HG03439 (cell line): Measurements from ENCODE around the gene PHACTR1.
"Not testable (repeated sequence)": the region's sequence is repeated elsewhere in the genome, so short reads cannot be mapped to it uniquely, and the experiment has no call there.

Experiments used
- ATAC-seq: cut with Tn5 transposase; IDR thresholded peaks from one replicate; pipeline ENCODE4 v1.9.1; 2021; ENCODE audit warnings: mild to moderate bottlenecking, moderate library complexity; ENCODE audit not compliant: unreplicated experiment

The PHACTR1 gene

DNA sequence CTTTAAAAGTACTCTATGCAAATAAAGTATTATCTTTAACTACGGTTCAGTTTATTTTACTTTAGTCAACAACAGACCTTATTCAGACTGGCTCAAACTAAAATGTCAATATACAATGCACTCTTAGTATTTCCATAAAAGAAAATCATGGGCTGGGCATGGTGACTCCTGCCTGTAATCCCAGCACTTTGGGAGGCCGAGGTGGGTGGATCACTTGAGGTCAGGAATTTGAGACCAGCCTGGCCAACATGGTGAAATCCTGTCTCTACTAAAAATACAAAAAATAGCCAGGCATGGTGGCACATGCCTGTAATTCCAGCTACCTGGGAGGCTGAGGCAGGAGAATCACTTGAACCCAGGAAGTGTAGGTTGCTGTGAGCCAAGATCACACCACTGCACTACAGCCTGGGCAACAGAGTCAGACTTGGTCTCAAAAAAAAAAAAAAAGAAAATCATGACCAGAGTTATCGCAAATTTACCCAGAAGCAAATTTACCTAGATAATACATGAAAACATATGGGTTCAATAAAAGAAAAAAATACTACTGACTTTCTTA is 609.5 kb downstream of the PHACTR1 start:
- ATAC-seq, result not testable (repeated sequence)

DNA sequence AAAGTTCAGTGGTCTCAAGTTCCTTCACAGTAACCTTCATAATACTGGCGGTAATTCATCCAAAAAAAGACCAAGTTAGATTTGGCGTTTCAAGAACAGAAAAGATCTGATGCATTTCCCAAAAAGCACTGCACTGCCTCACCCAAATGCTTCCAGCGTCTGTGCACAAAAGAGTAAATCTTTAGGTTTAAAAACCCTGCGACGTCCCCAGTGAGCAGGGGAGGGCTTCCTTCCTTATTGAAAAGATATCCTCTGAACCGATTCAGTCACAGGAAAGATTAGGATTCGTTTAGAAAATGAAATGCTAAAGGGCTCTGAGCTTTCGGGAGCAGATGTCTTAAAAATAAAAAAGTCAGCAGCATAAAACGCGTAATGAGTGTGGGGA is 611.1 kb downstream of the PHACTR1 start:
- ATAC-seq, result no peak

DNA sequence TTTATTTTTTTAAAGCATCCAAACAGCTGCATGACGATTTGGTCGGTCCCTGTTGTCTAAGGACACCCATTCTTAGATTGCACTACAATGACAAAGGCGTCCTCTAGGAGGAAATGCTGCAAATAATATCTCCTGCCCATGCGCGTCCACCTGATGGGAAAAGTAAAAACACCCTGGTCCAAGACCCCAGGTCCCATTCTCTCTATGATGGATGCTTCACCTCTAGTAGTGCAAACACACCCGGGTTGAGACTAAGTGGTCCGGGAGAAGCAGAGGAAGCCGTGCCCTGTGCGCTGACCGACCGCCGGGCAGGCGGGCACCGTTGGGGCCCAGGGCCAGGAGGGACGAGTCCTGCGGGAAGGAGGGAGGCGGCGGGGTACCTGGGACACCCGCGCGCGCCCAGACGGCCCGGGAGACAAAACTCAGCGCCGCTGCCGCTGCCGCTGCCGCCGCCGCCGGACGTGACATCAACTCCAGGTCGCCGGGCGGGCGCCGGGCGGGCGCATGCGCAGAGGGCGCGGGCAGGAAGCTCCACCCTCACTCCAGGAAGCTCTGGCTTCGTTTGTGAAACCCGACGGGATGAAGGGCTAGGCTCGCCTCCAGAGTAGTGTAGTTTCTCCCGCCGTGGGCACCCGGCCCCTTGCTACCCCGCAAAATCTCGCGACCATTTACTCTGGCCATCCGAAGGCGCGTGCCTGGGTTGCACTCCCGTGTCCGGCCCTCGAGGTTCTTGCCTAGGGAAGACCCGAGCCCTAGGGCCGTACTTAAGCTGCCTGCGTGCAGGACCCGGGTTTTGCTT is 611.7 kb downstream of the PHACTR1 start, which contains the start of gene TBC1D7:
Gene TBC1D7 (minus strand): TSS at position 462 of the 799 bp plus-strand sequence. CDS start 1,639 bp downstream, outside the sequence.
- ATAC-seq, result peak; percentile 89

DNA sequence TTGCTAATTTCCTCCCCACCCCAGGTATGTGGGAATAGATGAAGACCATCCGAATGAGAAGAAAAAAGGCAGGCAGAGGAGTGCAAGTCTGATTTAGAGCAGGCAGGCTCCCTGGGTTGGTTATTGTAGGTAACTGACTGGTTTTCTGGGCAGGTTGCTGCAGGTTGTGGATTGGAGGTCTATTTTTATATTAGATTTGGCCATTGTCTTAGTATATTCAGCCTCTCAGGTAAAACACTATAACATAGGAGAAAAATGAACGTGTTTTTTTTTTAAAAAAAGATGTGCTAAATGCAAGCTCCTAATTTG is 612.3 kb downstream of the PHACTR1 start:
- peak; percentile 3 for ATAC-seq

DNA sequence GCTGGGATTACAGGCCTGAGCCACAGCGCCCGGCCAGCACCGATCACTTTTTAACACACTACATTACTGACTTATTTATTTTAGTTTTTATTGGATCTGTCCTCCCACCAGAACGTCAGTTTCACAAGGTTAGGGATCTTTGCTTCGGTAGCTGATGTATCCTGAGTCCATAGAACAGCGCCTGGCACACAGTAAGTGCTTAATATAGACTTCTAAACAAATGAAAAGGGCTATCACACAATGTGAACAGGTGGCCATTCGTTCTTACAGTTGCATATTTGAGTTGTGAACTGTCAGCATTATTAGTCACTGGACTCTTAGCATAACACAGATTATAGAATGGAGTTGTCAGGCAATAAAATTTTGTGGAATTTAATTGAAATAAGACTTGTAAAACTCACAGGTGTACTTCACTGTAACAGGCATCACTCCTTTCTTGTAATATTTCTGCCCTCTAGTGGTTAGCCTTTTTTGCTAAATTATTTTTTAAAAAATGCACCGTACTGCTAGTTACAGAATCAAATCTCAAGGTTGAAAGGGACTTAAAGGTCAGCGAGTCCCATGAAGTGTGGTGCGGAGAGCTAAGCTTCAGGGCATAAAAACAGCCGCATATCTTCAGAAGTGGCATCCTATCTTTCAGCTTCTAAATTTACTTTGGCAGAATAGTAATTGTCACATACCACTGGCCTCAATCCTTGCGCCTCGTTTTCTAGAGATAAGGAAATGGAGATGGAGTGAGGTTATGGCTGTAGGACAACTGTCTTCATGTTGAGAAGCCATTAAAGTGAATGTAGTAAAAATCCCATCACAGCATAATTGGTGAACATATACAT is 615.2 kb downstream of the PHACTR1 start:
- no peak for ATAC-seq

DNA sequence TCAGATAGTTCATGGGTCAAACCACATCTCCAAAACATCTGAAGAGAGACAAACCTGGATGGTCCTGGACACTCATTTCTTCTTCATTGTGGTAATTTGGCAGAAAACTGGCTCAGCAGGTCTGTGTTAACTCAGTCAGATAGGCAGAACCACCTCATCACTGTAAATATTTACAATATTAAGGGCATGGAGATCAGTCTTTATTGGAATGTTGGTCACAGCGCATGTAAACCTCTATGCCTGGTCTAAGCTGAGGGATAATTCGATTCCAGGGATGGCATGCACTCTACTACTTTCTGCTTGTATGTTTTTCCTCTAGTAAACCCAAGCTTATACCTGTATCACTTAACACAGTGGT is 615.8 kb downstream of the PHACTR1 start:
- no peak for ATAC-seq

DNA sequence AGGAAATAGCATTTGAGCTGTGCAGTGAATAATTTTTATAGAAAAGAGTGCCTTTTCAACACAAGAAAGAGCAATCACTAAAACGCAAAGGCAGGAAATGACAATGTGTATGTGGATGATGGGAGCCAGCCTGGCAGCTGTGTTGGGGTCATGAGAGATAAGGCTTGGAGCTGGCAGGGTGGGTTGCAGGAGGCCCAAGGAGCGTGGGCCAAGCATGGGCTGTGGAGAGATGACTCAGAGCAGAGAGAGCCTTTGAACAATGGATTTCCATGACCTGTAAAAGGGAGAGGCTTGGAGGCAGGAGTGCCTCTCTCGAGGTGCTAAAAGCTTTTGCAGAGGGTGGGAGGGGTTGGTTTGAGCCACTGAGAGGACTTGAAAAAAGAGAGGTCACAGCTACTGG is 618.4 kb downstream of the PHACTR1 start:
- ATAC-seq, result no peak

DNA sequence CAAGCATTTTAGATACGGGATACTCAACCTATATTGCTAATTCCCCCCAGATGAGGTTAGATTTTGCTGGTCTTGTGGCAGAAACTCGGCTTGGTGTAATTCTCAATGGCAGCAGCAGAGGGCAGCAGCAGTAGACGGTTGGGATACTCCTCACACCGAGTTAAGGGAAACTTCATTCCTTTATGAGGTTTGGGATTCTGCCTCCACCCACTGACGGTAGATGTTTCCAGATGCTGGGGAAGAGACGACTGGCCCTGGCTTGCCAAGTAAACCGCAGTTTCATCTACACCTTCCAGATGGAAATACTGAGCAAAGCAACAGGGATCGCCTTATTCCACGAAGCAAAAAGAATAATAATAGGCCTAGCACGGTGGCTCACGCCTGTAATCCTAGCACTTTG is 620.0 kb downstream of the PHACTR1 start:
- ATAC-seq, result no peak

DNA sequence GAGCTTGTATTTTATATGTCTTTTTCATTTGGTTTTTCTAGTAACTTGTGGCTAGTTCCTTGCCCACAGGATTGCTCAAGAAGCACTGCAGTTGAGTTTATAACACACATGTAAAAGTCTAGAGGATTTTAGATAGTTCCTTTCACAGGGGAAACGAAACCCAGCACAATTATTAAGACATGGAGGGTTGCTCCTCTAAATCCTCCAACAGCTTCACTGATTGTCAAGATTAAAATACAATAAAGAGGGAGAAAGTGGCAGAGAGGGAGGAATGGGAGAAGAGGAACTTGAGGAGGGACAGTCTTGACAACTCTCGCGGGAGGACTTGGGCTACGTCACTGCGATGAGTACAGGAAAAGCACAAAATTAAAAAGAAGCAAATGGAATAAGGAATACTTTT is 621.5 kb downstream of the PHACTR1 start:
- ATAC-seq, result no peak
